Activated CD8-positive, alpha-beta memory T cell treated with anti-CD3 and anti-CD28 coated beads, Interleukin-2, amount 50 U/mL, for 1 hour (primary cell): Measurements from ENCODE around the gene KLF2.

Source experiments
- DNase-seq: peaks from one replicate; pipeline ENCODE4 v3.0.0-alpha.2; 2020; ENCODE audit errors: extremely low read depth

The KLF2 gene

GRCh38 chr19:16363852-16364230 is 39.2 kb downstream of the KLF2 start:
- DNase-seq, result no peak

- no peak for DNase-seq
These were observed 39.7 kb downstream of the KLF2 start for GRCh38 chr19:16364231-16364865.

DNA sequence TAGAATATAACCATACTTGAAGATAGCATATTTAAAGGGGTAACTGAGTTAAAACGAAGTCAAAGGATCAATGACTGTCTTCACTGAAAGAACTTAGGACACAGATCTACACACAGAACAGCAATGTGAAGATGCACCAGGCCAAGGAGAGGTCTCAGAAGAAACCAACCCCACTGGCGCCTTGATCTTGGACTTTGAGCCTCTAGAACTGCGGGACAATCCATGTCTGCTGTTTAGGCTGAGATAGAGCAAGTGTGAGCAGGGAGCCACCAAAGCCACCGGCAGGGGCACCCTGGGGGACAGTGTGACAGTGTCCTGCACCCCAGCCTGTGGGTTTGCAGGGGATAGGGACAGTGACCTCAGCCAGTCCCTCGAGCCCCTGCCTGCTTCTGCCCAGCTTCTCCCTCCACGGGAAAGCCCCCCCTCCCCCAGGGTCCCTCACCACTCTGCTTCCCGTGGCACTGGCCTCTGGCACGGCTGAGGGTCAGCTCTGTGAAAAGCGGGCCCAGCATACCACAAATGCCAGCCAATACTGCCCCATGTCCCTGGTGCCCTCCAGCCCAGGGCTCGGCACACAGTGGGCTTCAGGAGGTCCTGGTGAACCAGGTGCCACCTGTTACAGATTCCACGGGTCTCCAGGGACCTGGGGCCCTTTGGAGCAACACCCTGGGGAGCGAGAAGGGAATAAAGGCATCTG is 40.8 kb downstream of the KLF2 start:
- no peak for DNase-seq

DNA sequence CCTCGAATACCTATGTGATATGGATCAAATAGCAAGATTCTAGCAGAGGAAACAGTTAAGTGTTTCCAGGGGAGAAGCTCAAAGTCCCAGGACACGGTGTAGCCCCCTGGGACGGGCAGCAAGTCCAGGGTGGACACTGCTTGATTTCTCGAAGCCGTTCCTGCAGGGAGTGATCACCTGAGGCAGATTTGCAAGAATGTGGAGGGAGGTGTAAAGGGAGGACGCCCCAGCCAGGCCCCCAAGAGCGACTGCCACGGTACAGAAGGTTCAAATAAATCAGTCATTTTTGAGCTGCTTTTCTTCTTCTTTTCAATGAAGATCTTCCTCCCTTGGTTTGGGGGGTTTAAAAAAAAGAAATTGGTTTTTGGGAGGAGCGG is 41.4 kb downstream of the KLF2 start:
- no peak for DNase-seq

GRCh38 chr19:16366433-16367260 is 42.0 kb downstream of the KLF2 start:
- DNase-seq, result no peak

GRCh38 chr19:16367261-16367683 is 42.6 kb downstream of the KLF2 start:
- DNase-seq, result no peak

- peak; percentile 88 for DNase-seq
These were observed 44.0 kb downstream of the KLF2 start for GRCh38 chr19:16368385-16369305.

DNA sequence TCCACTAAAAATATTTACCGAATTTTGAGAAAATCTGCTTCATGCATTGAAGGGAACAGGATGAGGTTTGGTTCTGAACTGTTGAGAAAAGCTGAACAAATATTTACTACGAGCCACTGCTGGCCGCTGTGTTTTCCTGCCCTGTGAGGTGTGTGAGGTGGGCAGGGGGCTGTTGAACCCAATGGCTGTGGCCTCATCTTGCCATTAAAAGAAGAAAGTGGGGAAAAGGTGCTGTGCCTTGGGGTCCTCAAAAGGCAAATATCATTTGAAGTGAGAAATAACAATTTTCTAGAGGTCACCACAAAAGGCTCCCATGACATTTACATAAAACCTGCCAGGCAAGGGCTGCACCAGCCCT is 44.7 kb downstream of the KLF2 start:
- no peak for DNase-seq

- peak; percentile 83 for DNase-seq
These were observed 45.3 kb downstream of the KLF2 start for GRCh38 chr19:16369664-16370576.

DNA sequence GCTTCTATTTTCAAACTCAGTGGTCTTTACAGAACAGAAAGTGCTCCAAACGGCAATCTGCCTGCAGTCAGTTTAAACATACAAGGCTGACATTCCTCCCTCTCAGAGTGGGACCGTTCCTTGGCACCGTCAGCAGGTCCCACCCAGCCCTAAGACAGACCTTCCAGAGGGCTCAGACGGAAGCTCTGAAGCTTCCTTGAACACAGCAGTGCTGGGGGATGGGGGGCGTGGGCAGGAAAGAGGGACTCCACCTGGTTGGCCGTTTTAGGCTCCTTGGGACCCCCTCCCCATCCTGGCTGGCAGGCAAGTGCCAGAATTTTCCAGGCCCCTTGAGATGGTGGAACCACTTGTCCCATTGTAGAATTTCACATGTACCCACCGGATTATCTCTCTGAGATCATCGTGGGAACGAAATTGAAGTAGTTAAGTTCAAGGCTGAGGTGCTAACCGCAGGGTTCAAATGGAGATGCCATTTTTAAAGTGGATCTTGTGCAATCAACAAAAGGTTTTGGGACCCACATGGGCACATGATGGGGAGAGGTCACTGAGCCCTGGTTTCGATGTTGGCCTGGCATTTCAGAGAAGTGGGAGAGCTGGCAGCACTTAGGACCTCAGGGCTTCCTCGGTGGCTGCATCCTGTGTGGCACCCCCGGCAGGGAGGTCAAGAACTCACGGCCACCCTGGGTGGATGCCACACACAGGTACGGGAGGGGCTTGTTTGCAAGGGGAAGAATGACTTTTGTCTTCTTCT is 46.2 kb downstream of the KLF2 start:
- DNase-seq, result no peak

DNA sequence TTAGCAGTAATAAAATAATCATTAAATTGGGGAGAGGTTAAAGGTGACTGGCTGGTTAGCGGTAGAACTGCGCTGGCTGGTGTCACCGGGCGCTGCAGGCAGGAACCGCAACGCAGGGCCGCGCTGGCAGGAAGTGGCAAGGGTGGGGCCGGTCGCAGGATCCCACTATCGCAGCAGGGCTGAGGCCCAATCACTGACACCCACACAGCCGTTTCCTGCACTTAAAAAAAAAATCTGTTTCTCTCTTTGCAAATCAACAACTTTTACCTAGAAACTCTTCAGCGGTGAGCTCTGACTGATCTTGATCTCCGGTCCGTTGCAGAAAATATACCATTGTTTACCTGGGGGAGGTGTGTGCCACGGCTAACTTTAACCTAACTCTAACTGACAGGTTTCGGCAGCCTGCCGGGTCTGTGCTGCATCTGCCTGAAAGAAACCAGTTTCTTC is 46.9 kb downstream of the KLF2 start:
- DNase-seq, result peak; percentile 87

GRCh38 chr19:16372065-16372915 is 47.7 kb downstream of the KLF2 start:
- no peak for DNase-seq

DNA sequence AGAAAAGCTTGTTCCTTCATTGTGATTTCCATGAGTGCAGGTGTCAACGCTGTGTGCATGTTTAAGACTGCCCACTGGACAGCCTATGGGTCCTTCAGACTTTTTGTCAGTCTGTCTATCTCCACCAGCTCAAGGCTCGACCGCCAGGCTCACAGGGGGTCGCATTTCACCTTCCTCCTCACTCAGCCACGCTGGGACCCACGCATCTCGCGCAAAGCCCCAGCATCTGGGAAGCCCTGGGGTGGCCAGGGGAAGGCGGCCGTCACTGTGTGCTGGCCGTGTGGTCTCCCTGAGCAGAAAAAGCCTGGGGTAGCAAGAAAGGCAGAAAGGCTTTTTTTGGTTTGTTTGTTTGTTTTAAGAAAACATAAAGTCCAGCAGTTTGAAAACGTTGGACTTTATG is 48.5 kb downstream of the KLF2 start:
- no peak for DNase-seq

- no peak for DNase-seq
These were observed 48.9 kb downstream of the KLF2 start for GRCh38 chr19:16373532-16373931.

DNA sequence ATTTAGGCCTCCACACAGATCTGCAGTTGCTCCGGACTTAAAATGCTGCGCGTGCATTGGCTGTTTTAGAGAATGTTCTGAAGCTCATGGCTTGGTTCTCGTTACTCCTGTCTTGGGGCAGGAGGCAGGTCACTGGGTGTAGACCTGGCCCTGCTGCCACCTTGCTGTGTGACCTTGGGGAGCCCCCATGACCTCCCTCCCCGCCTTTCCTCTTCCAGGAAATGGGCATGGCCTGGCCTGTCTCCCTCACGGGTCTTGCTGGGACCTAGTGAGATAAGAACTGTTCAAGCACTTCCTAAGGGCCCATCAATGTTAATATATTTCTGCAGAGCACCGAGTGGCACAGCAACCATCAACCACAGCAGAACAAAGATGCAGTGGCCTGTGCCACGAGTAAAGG is 49.4 kb downstream of the KLF2 start:
- no peak for DNase-seq

DNA sequence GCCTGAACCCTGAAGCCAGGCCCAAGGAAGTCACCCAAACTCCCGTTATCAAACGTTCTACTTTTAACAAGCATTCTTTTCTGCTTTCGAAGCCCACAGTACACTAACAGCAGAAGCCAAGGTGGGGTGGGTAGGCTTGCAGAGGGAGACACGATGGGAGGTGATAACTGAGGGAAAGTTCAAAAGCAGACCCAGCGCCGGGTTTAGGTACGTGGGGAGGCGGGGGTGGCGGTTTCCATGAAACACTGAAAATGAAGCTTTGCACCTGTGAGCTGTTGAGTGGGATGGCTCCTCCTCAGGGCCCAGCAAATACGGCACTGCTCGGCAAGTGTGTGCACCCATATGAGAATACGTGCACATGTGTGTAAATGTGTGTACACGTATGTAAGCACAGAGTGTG is 49.8 kb downstream of the KLF2 start:
- DNase-seq, result no peak

- no peak for DNase-seq
These were observed 50.7 kb downstream of the KLF2 start for GRCh38 chr19:16375157-16375935.

GRCh38 chr19:16375936-16376185 is 51.2 kb downstream of the KLF2 start:
- no peak for DNase-seq

DNA sequence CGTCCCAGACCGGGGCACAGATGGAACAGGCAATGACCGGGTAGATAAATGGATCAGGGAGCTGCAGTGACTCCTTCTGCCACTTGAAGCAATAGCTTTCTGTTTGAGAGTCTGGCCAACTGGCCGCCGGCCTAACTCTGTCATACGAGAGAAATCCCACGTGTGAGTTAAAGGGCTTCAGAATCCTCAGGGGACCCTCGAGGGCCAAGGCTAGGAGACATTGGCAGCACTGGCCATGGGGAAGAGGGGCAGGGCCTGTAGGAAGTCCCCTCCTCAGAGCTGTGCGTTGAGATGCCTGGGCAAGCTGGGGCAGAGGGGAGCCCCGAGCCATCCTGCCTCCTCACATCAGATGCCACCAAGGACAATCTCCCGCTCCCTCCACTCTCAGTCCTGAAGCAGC is 51.6 kb downstream of the KLF2 start:
- DNase-seq, result no peak
